ENCODE data around the gene COQ8A.

- no peak for TF ChIP-seq SIX5 (IDR thresholded peaks at IDR 0.05; ENCODE audit: low read depth, low read length, severe bottlenecking)
- no peak for TF ChIP-seq POLR2A (IDR thresholded peaks at IDR 0.05; ENCODE audit: low read depth, low read length)
- no peak for TF ChIP-seq ZSCAN29 (IDR thresholded peaks at IDR 0.05)
- no peak for TF ChIP-seq BRCA1 (IDR thresholded peaks at IDR 0.05; ENCODE audit: low read depth, low read length)
- TF ChIP-seq MEF2A (IDR thresholded peaks at IDR 0.05; ENCODE audit: insufficient read depth, low read depth, low read length) = no peak
- no peak for TF ChIP-seq CBFB (IDR thresholded peaks at IDR 0.05; ENCODE audit: low read depth)
Measured at GRCh38 chr1:226916497-226916896, 23.6 kb upstream of the COQ8A start.

All from GM12878 (cell line).